HG02588 (cell line): ENCODE results near the gene GALNT9.
A peak's percentile ranks its signal among the peaks of the same experiment; 100 is the strongest.
"Not testable (repeated sequence)": the region's sequence is repeated elsewhere in the genome, so short reads cannot be mapped to it uniquely, and the experiment has no call there.

Experiments used
- ATAC-seq: cut with Tn5 transposase; IDR thresholded peaks from one replicate; pipeline ENCODE4 v1.9.1; 2021; ENCODE audit warnings: mild to moderate bottlenecking, moderate library complexity; ENCODE audit not compliant: unreplicated experiment

GALNT9 gene

GRCh38 chr12:132202929-132203721 lies 126.3 kb downstream of the GALNT9 start:
- ATAC-seq = no peak

GRCh38 chr12:132201391-132202120 lies 127.8 kb downstream of the GALNT9 start:
- ATAC-seq = no peak

GRCh38 chr12:132200800-132201199 lies 128.6 kb downstream of the GALNT9 start:
- no peak for ATAC-seq

GRCh38 chr12:132199526-132200319 lies 129.7 kb downstream of the GALNT9 start:
- no peak for ATAC-seq

- no peak for ATAC-seq
Observed at GRCh38 chr12:132199101-132199500, 130.3 kb downstream of the GALNT9 start.

- ATAC-seq = no peak
Observed at GRCh38 chr12:132197581-132198354, 131.6 kb downstream of the GALNT9 start.

- no peak for ATAC-seq
Observed at GRCh38 chr12:132196873-132197390, 132.5 kb downstream of the GALNT9 start.

- no peak for ATAC-seq
Observed at GRCh38 chr12:132196038-132196872, 133.1 kb downstream of the GALNT9 start.

GRCh38 chr12:132195242-132195641 lies 134.1 kb downstream of the GALNT9 start:
- ATAC-seq = not testable (repeated sequence)

- no peak for ATAC-seq
Observed at GRCh38 chr12:132194556-132194955, 134.8 kb downstream of the GALNT9 start.

- no peak for ATAC-seq
Observed at GRCh38 chr12:132194056-132194455, 135.3 kb downstream of the GALNT9 start.

GRCh38 chr12:132191715-132192553 lies 137.5 kb downstream of the GALNT9 start:
- ATAC-seq = no peak

- ATAC-seq = no peak
Observed at GRCh38 chr12:132190834-132191500, 138.4 kb downstream of the GALNT9 start.

- ATAC-seq = no peak
Observed at GRCh38 chr12:132190012-132190755, 139.2 kb downstream of the GALNT9 start.

GRCh38 chr12:132189378-132190011 lies 139.9 kb downstream of the GALNT9 start:
- ATAC-seq = peak; percentile 80

GRCh38 chr12:132188916-132189325 lies 140.5 kb downstream of the GALNT9 start:
- ATAC-seq = no peak

GRCh38 chr12:132188451-132188901 lies 140.9 kb downstream of the GALNT9 start:
- no peak for ATAC-seq
